GM18505 (cell line): ENCODE data around the gene ZFPM1.

ENCODE experiments used
- ATAC-seq: cut with Tn5 transposase; IDR thresholded peaks from one replicate; pipeline ENCODE4 v1.9.1; 2021; ENCODE audit not compliant: unreplicated experiment
- POLR2A ChIP-seq: IDR thresholded peaks from 4 replicates; pipeline ENCODE4 v1.6.1; 2011; ENCODE audit warnings: borderline replicate concordance; ENCODE audit not compliant: insufficient read depth, insufficient read length; ENCODE audit errors: extremely low read depth

ZFPM1 gene

DNA sequence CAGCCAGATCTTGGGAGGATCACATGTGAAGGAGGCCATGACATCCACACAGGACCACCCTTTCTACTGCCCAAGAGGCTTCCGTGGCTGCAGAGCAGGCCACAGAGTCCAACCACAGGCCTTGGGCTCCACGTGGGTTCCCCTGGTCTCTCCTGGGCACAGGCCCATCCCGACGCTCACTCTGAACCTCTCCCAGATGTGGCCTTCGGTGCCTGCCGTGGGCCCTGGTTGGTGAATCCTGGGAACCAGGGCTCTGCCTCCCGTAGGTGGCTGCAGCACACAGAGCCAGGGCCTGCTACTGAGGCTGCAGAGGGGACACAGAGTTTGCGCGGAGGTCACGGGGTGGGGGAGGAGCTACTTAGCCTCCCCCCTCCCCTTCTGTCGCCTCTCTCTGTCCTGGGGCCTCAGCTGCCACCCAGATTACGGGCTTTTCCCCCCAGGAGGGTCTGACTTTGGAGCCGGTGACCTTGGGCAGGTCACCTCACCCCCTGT, 55.3 kb downstream of the ZFPM1 start:
- no peak for TF ChIP-seq POLR2A
- no peak for ATAC-seq

- no peak for ATAC-seq
- no peak for TF ChIP-seq POLR2A
Observed at GRCh38 chr16:88508868-88509748, 56.0 kb downstream of the ZFPM1 start.

GRCh38 chr16:88509749-88510069, 56.6 kb downstream of the ZFPM1 start:
- no peak for TF ChIP-seq POLR2A
- no peak for ATAC-seq

- TF ChIP-seq POLR2A: no peak
- no peak for ATAC-seq
Observed at GRCh38 chr16:88510091-88510994, 57.3 kb downstream of the ZFPM1 start.

GRCh38 chr16:88511060-88511459, 58.0 kb downstream of the ZFPM1 start:
- no peak for ATAC-seq
- TF ChIP-seq POLR2A: no peak

- ATAC-seq: no peak
- no peak for TF ChIP-seq POLR2A
Observed at GRCh38 chr16:88511906-88512305, 58.8 kb downstream of the ZFPM1 start.

- ATAC-seq: no peak
- no peak for TF ChIP-seq POLR2A
Observed at GRCh38 chr16:88512728-88513696, 59.9 kb downstream of the ZFPM1 start.

DNA sequence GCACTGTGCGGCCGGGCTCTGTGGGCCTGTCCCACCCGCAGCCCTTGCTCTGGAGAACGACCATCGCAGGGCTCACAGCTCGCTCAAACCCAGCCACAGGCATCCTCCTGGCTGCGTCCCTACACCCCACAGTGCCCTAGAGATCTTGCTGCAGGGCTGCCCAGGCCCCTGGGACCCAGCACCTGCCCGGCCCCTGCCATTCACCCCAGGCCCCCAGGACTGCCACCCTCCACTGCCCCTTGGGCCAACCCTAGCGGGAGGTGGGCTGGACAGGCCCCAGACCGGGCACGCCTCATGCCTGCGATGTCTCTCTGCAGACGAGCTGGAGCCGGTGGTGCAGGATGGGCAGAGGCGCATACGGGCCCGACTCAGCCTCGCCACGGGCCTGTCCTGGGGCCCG, 61.0 kb downstream of the ZFPM1 start:
- TF ChIP-seq POLR2A: no peak
- ATAC-seq: no peak

- TF ChIP-seq POLR2A: no peak
- ATAC-seq: no peak
Observed at GRCh38 chr16:88514526-88515232, 61.6 kb downstream of the ZFPM1 start.

DNA sequence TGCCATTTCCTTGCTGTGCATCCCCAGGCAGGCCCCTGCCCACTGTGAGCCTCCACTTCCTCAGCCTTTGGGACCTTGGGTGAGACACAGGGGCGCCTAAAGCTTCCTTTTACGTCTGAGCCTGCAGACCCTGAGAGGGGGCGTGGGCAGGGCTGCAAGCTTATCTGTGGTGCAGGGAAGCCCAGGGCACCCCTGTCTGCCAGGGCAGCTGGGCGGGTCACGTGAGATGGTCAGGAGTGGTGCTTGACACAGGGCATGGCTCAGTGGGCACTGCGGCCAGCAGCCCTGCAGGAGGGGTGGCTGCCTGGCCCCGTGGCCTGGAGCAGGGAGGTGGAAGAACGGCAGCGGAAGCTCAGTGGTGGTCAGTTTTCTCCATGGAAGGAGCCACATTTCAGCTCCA, 62.3 kb downstream of the ZFPM1 start:
- ATAC-seq: no peak
- TF ChIP-seq POLR2A: no peak

GRCh38 chr16:88515925-88516594, 63.0 kb downstream of the ZFPM1 start:
- ATAC-seq: no peak

More at GRCh38 chr16:88515925-88516594, 63.0 kb downstream of the ZFPM1 start:
- no peak for TF ChIP-seq POLR2A
